NOMO-1 treated with dmso at 0.1 percent for 144 hours (cell line): Measurements from ENCODE around the gene MPP2.

Experiments used
- DNase-seq: peaks from one replicate; lab custom pipeline; 2025; ENCODE audit not compliant: unreplicated experiment; lab: John Stamatoyannopoulos, UW

The MPP2 gene

GRCh38 chr17:43852571-43852970 lies 54.8 kb downstream of the MPP2 start:
- DNase-seq = no peak

- no peak for DNase-seq
Observed at GRCh38 chr17:43849116-43849515, 58.2 kb downstream of the MPP2 start.

GRCh38 chr17:43848601-43849000 lies 58.7 kb downstream of the MPP2 start:
- DNase-seq = no peak

GRCh38 chr17:43846963-43847371 lies 60.4 kb downstream of the MPP2 start, which contains the start of gene CD300LG:
Gene CD300LG, plus strand, starts transcription at chr17:43847176. Its CDS starts 41 bp downstream, at chr17:43847217.
- DNase-seq = no peak

- DNase-seq = peak; percentile 62
Observed at GRCh38 chr17:43846221-43846712, 61.1 kb downstream of the MPP2 start.

GRCh38 chr17:43845766-43846165 lies 61.6 kb downstream of the MPP2 start:
- DNase-seq = no peak

- DNase-seq = no peak
Observed at GRCh38 chr17:43844241-43844640, 63.1 kb downstream of the MPP2 start.

- DNase-seq = no peak
Observed at GRCh38 chr17:43842975-43843325, 64.4 kb downstream of the MPP2 start.

- DNase-seq = peak; percentile 17
Observed at GRCh38 chr17:43842091-43842974, 65.0 kb downstream of the MPP2 start.

GRCh38 chr17:43841282-43841681 lies 66.1 kb downstream of the MPP2 start:
- no peak for DNase-seq

- no peak for DNase-seq
Observed at GRCh38 chr17:43840814-43841213, 66.5 kb downstream of the MPP2 start.

- no peak for DNase-seq
Observed at GRCh38 chr17:43839670-43840108, 67.6 kb downstream of the MPP2 start.

- no peak for DNase-seq
Observed at GRCh38 chr17:43834106-43834505, 73.2 kb downstream of the MPP2 start.

- peak; percentile 57 for DNase-seq
Observed at GRCh38 chr17:43832976-43833829, 74.1 kb downstream of the MPP2 start, which contains the start of gene MPP3. Gene MPP3, minus strand, starts transcription at chr17:43833146. Its CDS starts 1,240 bp downstream, at chr17:43831906.

- no peak for DNase-seq
Observed at GRCh38 chr17:43832168-43832975, 75.0 kb downstream of the MPP2 start.

- DNase-seq = no peak
Observed at GRCh38 chr17:43831633-43832032, 75.7 kb downstream of the MPP2 start.

- no peak for DNase-seq
Observed at GRCh38 chr17:43830510-43831140, 76.7 kb downstream of the MPP2 start.

GRCh38 chr17:43829738-43830137 lies 77.6 kb downstream of the MPP2 start:
- DNase-seq = no peak

GRCh38 chr17:43827596-43827995 lies 79.7 kb downstream of the MPP2 start:
- DNase-seq = no peak

- DNase-seq = no peak
Observed at GRCh38 chr17:43826206-43826605, 81.1 kb downstream of the MPP2 start.
